ENCODE measurements around the gene EEFSEC. TPM values are rescaled to one million over a fixed set of nuclear protein-coding genes. Genes with fewer than 3 reads are reported as not detected.

Gene EEFSEC
- total RNA-seq, 4 donors from 2014 or later: 11.7 to 23.0 (median 14.9) TPM

DNA sequence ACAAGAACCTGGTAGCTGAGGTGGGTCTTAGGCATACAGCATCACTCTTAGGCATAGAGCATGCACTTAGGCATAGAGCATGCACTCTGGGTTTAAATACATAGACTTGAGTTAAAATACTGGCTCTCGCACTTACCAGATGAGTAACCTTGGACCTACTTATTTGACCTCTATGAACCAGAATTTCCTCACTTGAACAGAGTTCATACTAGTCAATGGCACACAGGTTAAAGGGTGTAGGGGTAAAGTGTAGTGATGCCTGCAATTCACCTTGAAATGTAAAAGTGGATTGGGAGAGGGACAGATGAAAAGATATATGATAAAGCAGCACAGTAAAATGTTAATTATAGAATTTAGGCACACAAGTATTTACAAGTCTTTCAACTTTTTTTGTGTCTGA, 31.3 kb upstream of the EEFSEC start:
- no peak for DNase-seq (ENCODE audit: low spot score)
- ATAC-seq (ENCODE audit: low FRiP score): no peak

DNA sequence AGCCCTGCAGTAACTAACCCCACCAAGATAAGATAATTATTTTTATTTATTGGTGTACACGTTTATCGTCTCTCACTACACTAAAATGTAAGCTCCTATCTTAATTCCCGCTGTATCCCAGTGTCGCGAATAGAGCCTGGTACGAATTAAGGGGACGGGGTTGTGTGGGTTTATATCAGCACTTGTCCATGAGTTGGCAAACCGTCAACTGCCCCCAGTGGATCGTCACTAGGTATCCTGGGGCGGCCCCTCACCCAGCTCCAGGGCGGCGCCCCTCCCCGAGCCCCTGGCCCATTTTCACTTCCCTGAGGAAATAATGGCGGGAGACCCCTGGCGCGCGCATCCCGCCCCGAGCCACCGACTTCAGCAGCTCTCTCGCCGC, 30.1 kb upstream of the EEFSEC start:
- DNase-seq (ENCODE audit: low spot score) (no peak), ATAC-seq (ENCODE audit: low FRiP score) (no peak)
- TF ChIP-seq, protein P1, sequence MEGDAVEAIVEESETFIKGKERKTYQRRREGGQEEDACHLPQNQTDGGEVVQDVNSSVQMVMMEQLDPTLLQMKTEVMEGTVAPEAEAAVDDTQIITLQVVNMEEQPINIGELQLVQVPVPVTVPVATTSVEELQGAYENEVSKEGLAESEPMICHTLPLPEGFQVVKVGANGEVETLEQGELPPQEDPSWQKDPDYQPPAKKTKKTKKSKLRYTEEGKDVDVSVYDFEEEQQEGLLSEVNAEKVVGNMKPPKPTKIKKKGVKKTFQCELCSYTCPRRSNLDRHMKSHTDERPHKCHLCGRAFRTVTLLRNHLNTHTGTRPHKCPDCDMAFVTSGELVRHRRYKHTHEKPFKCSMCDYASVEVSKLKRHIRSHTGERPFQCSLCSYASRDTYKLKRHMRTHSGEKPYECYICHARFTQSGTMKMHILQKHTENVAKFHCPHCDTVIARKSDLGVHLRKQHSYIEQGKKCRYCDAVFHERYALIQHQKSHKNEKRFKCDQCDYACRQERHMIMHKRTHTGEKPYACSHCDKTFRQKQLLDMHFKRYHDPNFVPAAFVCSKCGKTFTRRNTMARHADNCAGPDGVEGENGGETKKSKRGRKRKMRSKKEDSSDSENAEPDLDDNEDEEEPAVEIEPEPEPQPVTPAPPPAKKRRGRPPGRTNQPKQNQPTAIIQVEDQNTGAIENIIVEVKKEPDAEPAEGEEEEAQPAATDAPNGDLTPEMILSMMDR (IDR thresholded peaks at IDR 0.05): no peak

More for the DNA sequence above, 31.3 kb upstream of the EEFSEC start:
- TF ChIP-seq, protein P1 (IDR thresholded peaks at IDR 0.05): no peak

DNA sequence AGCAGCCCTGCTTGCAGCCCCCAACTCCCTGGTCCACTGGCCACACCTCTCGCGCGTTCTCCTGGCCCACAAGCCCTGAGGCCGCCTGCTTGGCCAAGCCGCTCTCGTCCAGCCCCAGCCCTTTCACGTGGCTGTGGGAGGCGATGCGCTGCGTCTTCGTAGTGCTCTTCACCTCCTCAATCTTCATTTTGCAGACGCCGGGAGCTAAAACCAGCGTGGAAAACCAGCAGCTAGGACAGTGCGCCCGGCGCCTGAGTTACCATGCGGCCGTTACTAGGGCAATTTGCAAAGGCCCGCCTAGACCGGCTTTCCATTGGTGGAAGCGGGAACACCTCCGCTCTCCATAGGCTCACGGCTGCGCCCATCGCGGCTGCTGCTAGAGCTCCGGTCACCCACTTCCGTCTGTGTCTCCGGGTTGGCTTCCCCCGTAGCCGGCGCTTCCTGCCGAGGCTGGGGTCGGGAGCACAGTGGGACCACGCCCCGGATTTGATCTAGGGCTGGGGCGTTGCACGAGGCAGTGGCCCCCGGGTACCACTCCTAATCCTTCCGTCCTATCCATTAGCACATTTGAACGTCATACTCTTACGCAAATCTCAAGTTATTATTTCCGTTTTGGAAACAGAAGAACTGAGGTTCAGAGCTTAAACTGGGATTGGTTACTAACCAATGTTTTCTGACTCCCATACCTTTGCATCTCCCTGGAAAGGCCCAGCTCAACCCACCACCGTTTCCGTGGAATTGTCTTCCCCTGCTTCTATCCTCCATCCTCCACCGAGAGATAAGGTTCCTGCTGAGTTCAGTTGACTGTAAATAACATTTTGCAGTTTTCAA, 29.5 kb upstream of the EEFSEC start, which contains the start of gene RUVBL1:
TSS of gene RUVBL1 (minus strand) at position 275 of the 831 bp plus-strand sequence. CDS start at position 187, 88 bp downstream.
- TF ChIP-seq, protein P1 (IDR thresholded peaks at IDR 0.05): no peak

DNA sequence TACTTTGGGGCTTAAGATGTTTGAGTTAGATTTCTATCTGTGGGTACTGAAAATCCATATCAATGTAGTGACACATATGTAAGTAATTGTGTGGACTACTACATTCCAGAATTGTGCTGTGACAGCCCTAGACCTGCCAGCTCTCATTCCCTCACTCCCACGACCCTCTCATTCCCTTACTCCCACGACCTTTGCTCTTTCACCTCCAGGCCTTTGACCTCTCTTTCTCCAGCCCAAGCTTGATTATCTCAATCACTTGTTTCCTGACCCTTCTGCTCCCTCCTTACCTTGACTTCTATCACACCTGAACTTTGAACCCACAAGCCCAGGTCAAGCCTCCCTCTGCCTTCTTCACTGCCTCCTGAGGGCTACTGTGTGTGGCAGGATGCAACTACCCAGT, 26.0 kb upstream of the EEFSEC start:
- DNase-seq (ENCODE audit: low spot score) (no peak), ATAC-seq (ENCODE audit: low FRiP score) (no peak)
- TF ChIP-seq, protein P1 (IDR thresholded peaks at IDR 0.05): no peak

More for the DNA sequence above, 29.5 kb upstream of the EEFSEC start, which contains the start of gene RUVBL1:
- DNase-seq (ENCODE audit: low spot score) (peak; percentile 91), ATAC-seq (ENCODE audit: low FRiP score) (peak; percentile 100)

DNA sequence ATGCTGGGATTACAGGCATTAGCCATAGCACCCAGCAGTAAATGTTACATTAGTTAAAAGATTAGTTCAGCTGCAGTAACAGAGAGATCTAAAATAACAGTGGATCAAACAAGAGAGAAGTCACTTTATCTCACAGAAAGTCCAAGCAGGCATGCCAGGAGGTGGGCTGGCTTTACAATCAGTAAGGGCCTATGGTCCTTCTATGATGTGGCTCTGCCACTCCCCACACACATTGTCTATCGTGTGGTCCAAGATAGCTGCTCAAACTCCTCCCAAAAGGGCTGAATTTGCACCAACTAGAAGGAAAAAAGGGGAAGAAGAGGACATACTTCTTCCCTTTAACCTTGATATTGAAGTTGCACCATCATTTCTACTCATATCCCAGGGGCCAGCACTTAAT, 25.0 kb upstream of the EEFSEC start:
- ATAC-seq (ENCODE audit: low FRiP score): no peak
- TF ChIP-seq, protein P1 (IDR thresholded peaks at IDR 0.05): no peak
- no peak for DNase-seq (ENCODE audit: low spot score)

DNA sequence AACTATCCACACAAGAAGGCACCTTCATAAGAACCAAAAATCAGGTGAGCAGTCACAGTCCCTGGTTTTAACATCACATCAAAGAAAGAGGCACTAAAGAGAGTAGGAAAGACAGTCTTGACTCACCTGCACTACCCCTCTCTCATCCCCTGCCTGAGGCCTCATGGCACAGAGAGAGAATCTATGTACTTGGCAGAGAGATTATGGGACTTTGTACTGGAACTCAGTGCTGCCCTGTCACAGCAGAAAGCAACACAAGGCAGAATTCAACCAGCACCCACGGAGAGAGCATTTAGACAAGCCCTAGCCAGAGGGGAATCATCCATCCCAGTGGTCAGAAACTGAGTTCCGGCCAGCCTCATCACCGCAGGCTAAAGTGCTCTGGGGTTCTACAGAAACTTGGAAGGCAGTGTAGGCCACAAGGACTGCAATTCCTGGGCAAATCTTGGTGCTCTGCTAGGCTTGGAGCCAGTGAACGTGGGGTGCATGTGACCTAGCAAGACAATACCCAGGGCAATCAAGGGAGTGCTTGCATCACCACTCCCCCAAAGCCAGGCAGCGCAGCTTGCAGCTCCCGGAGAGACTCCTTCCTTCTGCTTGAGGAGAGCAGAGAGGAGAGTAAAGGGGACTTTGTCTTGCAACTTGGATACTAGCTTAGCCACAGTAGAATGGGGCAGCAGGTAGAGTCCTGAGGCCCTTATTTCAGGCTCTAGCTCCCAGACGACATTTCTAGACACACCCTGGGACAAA, 21.2 kb upstream of the EEFSEC start:
- DNase-seq (ENCODE audit: low spot score): no peak
- no peak for ATAC-seq (ENCODE audit: low FRiP score)
- TF ChIP-seq, protein P1 (IDR thresholded peaks at IDR 0.05): no peak
